ENCODE measurements around the gene MGAT4A.

- no peak for TF ChIP-seq CTCF (IDR thresholded peaks at IDR 0.05)
- no peak for TF ChIP-seq POLR2A (IDR thresholded peaks at IDR 0.05)
These were observed 65.3 kb downstream of the MGAT4A start for GRCh38 chr2:98665677-98666076.

Data from esophagus squamous epithelium (tissue), 4 donors.